CD4-positive, alpha-beta T cell treated with Interleukin-6 at 100 ng/mL for 8 hours (primary cell): ENCODE measurements around the gene CIRBP.

Experiments
- DNase-seq: peaks from one replicate; pipeline ENCODE4 v3.0.0-alpha.2; 2020; ENCODE audit warnings: mixed read lengths, low spot score

CIRBP gene

DNA sequence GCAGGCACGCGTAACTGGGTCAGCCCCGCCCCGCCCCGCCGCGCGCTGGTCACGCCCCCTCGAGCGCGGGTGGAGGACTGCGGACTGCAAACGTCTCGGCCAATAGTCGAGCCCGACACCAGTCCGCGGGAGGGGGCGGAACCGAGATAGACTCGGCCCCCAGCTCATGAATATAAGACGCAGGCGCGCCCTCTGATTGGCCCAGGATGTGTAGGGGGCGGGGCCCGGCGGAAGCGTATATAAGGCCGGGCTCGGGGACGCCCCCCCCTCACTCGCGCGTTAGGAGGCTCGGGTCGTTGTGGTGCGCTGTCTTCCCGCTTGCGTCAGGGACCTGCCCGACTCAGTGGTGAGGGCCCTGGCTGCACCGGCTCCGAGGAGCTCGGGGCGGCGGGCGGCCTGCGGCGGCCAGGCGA, at the start of gene CIRBP:
Gene CIRBP (plus strand): TSS at position 268 of the 413 bp plus-strand sequence. CDS start 1,602 bp downstream, outside the sequence.
- DNase-seq = peak; percentile 99

GRCh38 chr19:1219786-1220476, 49.2 kb upstream of the CIRBP start:
- no peak for DNase-seq

- no peak for DNase-seq
Observed at GRCh38 chr19:1220477-1220930, 48.6 kb upstream of the CIRBP start.

DNA sequence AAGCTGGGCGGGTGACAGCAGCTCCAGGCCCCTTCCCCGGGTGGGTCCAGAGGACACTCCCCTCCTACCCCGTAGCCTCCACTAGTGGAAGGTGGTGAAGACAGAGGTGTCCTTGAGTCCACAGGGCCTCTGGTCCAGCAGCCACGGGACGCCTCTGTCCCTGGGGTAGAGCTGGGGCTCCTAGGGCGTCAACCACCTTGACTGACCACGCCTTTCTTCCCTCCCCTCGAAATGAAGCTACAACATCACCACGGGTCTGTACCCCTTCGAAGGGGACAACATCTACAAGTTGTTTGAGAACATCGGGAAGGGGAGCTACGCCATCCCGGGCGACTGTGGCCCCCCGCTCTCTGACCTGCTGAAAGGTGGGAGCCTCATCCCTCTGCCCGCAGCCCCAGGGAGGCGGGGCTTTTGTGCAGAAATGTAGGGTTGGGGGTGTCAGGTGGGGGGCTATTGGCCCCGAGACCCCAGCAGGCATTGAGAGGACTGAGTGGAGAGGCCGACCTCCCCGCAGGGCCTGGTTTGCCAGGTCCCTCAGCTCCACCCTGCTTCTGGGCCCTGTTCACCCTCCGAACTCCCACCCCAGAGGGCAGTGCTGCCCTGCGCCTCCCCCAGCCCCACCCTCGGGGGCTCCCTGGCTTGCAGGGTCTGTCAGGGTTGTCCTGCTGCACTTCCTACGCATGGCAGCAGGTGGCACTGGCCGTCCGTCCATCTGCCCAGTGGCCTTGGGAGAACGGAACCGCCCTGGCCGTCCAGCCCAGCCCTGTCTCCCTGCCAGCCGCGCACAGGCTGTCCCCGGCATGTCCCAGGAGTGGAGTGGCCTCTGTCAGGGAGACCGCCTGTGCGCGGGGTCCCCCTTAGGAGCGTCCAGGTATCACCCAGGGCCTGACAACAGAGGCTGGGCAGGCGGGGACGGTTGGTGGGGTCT, 47.9 kb upstream of the CIRBP start:
- no peak for DNase-seq

DNA sequence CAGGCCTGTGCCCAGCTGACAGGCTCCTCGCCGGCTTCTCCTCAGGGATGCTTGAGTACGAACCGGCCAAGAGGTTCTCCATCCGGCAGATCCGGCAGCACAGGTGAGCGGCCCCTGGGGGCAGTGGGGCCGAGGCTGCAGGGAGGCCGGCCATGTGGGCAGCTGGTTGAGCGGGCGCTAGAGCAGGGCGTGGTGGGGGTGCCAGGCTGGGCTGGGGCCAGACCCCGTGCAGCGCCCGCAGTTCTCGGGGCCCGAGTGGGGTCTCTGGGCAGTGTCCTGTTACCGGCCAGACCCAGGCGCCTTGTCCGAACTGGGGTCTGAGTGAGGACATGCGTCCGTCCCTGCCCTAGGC, 47.3 kb upstream of the CIRBP start:
- DNase-seq = no peak

GRCh38 chr19:1222394-1222793, 46.7 kb upstream of the CIRBP start:
- no peak for DNase-seq

DNA sequence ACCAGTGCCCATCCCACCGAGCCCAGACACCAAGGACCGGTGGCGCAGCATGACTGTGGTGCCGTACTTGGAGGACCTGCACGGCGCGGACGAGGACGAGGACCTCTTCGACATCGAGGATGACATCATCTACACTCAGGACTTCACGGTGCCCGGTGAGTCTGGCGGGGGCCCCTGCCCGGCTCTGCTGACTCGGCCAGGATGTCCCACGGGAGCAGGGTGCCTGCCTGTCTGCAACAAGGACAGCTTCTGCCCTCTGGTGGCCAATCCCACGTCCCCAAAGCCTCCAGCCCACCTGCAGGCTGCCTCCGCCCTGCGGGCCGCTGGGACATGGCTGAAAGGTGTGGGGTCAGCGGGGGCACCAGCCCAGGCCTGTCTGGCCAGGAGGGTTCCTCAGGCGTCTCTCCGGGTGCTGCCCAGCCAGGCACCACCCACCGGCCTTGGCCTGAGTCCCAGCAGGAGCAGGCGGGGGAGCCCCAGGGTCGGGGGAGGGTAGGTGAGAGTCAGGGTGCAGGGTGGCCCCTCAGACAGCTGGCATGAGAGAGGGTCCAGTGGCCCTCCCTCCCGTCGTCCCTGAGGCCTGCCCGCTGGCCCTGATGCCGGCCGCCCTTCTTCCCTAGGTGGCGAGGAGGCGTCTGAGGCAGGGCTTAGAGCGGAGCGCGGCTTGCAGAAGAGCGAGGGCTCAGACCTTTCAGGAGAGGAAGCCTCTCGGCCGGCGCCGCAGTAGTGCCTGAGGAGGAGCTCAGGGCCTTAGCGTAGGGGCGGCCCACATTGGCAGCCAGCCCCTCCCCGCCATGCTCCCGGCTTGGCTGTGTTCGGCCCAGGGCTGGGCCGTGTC, 45.9 kb upstream of the CIRBP start:
- no peak for DNase-seq

DNA sequence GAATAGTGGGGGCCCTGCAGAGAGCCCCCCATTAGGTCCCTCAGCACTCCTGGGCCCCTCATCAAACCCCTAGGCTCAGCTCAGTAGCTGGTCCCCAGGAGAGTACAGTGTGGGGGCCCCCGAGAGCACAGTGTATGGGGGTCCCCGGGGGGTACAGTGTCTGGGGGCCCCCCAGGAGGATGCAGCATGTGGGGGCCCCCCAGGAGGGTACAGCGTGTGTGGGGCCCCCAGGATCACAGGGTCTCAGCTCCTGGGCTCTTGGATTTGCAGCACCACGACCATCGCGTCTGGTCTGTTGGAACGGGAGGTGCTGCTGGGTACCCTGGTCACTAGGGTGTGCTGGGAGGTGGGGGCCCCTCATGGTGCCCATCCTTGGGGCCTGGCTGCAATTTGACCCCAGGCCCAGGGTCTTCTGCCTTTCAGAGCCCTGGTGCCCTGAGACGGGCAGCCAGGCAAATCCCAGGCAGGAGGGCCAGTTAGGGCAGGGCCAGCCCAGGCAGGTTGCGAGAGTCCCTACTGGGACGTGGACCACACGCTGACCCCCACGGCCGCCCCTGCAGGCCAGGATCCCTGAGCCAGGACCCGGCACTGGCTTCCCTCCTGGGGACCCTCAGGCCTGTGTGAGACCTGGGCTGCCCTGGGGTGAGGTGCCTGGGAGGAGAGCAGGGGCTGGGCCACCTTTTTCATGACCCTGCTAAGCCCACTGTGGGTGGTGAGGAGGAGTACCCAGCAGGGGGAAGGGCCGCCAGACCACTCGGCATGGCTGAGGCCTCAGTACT, 44.9 kb upstream of the CIRBP start:
- no peak for DNase-seq

- no peak for DNase-seq
Observed at GRCh38 chr19:1224847-1225246, 44.3 kb upstream of the CIRBP start.

- no peak for DNase-seq
Observed at GRCh38 chr19:1225440-1226226, 43.5 kb upstream of the CIRBP start.

- no peak for DNase-seq
Observed at GRCh38 chr19:1226227-1226518, 43.0 kb upstream of the CIRBP start.

DNA sequence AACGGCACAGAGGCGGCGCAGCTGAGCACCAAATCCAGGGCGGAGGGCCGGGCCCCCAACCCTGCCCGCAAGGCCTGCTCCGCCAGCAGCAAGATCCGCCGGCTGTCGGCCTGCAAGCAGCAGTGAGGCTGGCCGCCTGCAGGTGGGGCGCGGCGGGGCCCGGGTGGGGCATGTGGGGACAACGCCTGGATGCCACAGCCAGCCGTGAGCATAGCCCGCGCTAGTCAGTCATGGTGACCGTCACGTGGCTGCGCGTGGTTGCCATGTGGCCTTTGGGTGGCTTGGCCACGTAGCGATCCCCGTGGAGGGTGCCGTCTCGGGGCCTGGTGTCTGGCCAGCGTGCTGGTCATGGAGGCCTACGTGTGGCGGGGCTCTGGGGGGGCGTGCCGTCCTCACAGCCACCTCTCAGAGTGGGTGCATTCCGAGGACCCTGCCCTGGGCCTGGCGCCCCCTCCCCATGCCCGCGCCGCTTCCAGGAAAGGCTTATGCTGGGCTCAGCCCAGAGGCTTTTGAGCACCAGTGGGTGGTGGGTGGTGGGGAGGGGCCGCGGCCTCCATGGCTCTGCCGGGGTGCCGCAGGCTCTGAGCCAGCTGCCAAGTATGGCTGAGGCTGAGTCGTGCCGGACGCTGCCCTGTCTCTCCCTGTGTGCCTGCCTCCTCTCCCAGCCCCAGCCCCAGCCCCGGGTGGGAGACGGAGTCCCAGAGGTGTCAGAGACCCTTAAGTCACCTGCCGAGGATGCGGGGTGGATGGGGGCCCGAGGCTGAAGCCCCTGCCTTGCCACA, 42.4 kb upstream of the CIRBP start:
- no peak for DNase-seq

- DNase-seq = no peak
Observed at GRCh38 chr19:1227304-1228054, 41.7 kb upstream of the CIRBP start.

GRCh38 chr19:1228161-1228957, 40.8 kb upstream of the CIRBP start:
- no peak for DNase-seq

DNA sequence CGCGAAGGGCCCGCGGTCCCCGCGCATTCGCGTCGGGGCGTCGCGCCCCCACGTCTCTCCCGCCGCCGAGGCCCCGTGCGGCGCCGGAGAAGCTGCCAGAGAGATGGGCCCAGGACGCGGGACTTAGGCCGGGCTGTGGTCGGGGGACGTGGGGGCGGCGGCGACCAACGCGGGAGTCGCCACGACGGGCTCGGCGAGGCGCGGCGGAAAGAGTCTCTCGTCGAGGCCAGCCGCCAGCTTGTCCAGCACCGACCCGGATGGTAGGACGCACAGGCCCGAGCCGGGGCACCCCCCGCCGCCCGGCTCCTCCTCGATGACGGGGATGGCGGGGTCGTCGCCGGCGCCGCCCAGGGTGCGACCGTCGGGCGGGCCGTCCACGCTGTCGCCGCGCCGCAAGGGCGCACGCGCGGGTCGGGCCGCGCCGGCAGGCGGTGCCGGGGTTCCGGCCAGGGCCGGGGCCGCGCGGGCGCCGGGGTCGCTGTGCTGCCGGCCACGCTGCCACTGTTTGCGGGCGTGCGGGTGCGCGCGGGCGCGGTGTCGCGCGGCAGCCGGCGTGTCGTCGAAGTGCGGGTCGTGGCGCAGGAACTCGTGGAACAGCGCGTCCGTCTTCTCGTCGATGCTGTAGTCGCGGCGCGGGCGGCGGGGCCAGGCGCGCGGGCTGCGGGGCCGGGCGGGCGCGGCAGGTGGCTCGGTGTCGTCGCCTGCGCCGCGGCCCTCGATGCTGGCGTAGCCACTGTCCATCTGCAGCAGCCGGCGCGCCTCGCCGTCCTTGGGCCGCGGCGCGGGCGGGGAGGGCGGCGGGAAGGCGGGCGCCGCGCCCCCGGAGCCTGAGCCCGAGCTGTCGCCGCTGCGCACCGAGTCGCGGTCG, 39.8 kb upstream of the CIRBP start:
- no peak for DNase-seq

- no peak for DNase-seq
Observed at GRCh38 chr19:1229924-1230782, 39.0 kb upstream of the CIRBP start.
